ENCODE results near the gene RIOK2.

DNA sequence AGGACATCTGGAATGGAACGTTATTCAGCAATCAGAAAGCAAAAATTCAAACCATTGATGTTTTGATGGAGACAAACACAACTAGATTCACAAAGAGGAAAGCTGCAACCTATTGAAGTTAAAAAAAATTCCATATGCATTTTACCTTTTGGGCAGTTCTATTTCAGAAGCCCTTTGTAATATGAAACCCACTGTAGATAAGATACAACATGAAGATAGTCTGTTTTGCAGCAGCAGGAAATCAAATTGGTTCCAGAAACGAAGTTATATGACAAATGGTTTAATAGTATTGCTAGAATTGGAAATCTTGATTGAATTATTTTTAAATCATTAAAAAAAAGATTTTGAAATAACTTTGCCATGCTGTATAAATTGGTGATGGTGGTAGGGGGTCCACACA is 41.5 kb downstream of the RIOK2 start:
- TF ChIP-seq, protein P1, sequence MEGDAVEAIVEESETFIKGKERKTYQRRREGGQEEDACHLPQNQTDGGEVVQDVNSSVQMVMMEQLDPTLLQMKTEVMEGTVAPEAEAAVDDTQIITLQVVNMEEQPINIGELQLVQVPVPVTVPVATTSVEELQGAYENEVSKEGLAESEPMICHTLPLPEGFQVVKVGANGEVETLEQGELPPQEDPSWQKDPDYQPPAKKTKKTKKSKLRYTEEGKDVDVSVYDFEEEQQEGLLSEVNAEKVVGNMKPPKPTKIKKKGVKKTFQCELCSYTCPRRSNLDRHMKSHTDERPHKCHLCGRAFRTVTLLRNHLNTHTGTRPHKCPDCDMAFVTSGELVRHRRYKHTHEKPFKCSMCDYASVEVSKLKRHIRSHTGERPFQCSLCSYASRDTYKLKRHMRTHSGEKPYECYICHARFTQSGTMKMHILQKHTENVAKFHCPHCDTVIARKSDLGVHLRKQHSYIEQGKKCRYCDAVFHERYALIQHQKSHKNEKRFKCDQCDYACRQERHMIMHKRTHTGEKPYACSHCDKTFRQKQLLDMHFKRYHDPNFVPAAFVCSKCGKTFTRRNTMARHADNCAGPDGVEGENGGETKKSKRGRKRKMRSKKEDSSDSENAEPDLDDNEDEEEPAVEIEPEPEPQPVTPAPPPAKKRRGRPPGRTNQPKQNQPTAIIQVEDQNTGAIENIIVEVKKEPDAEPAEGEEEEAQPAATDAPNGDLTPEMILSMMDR (conservative IDR thresholded peaks at IDR 0.05 in 1 of 2, IDR thresholded peaks at IDR 0.05 in 1 of 2; ENCODE audit: low read depth in 1 of 2, low read length in 2 of 2), result no peak
- TF ChIP-seq EZH2 (IDR thresholded peaks at IDR 0.05; ENCODE audit: low read length, missing control alignments), result no peak
